SKM-1 treated with dmso at 0.1 percent for 144 hours (cell line): Measurements from ENCODE around the gene MYL12B.
"Not testable (repeated sequence)": the region's sequence is repeated elsewhere in the genome, so short reads cannot be mapped to it uniquely, and the experiment has no call there.

ENCODE experiments used
- DNase-seq: peaks from one replicate; lab custom pipeline; 2025; ENCODE audit not compliant: unreplicated experiment; lab: John Stamatoyannopoulos, UW

Gene MYL12B

GRCh38 chr18:3261373-3262233 lies at the start of gene MYL12B:
TSS of gene MYL12B (plus strand) at chr18:3262133. CDS start at chr18:3272899, 10,766 bp downstream.
- DNase-seq = peak; percentile 67

- no peak for DNase-seq
Observed at GRCh38 chr18:3212657-3213056, 49.3 kb upstream of the MYL12B start.

GRCh38 chr18:3213300-3214059 lies 48.5 kb upstream of the MYL12B start:
- no peak for DNase-seq

- no peak for DNase-seq
Observed at GRCh38 chr18:3214855-3215637, 46.9 kb upstream of the MYL12B start.

GRCh38 chr18:3216987-3217386 lies 44.9 kb upstream of the MYL12B start:
- DNase-seq = no peak

GRCh38 chr18:3217948-3218647 lies 43.8 kb upstream of the MYL12B start:
- DNase-seq = no peak

- no peak for DNase-seq
Observed at GRCh38 chr18:3218819-3219218, 43.1 kb upstream of the MYL12B start.

GRCh38 chr18:3219241-3219630 lies 42.7 kb upstream of the MYL12B start:
- no peak for DNase-seq

- DNase-seq = no peak
Observed at GRCh38 chr18:3219631-3220335, 42.1 kb upstream of the MYL12B start, which contains the start of gene MYOM1. TSS of gene MYOM1 (minus strand) at chr18:3219968. CDS start at chr18:3215223, 4,745 bp downstream.

- not testable (repeated sequence) for DNase-seq
Observed at GRCh38 chr18:3220868-3221267, 41.1 kb upstream of the MYL12B start.

- DNase-seq = no peak
Observed at GRCh38 chr18:3221496-3221895, 40.4 kb upstream of the MYL12B start.

GRCh38 chr18:3223356-3223755 lies 38.6 kb upstream of the MYL12B start:
- no peak for DNase-seq

- DNase-seq = no peak
Observed at GRCh38 chr18:3224223-3224622, 37.7 kb upstream of the MYL12B start.

- no peak for DNase-seq
Observed at GRCh38 chr18:3225588-3225987, 36.3 kb upstream of the MYL12B start.

- DNase-seq = no peak
Observed at GRCh38 chr18:3226048-3226447, 35.9 kb upstream of the MYL12B start.

- no peak for DNase-seq
Observed at GRCh38 chr18:3230401-3231334, 31.3 kb upstream of the MYL12B start.

GRCh38 chr18:3233004-3233403 lies 28.9 kb upstream of the MYL12B start:
- no peak for DNase-seq

- no peak for DNase-seq
Observed at GRCh38 chr18:3233433-3234168, 28.3 kb upstream of the MYL12B start.
